Lower leg skin (tissue), 4 donors: Measurements from ENCODE around the gene ALPL. TPM values are rescaled to one million over a fixed set of nuclear protein-coding genes. Genes with fewer than 3 reads are reported as not detected.

Source experiments
- DNase-seq, 2 donors: peaks; one replicate each; pipeline ENCODE4 v3.0.0-alpha.2; 2019; ENCODE audit warnings: low spot score in 2 of 2
- H3K4me3 ChIP-seq: fragments of 200-600 bp; sonication (generic); 2 replicates; pipeline ENCODE4 v1.5.1; 2017; ENCODE audit warnings: mild to moderate bottlenecking, low read depth; ENCODE audit not compliant: poor library complexity, severe bottlenecking
- POLR2A ChIP-seq, 2 donors: fragments of 450-650 bp; IDR thresholded peaks; one replicate each; pipeline ENCODE4 v1.6.1; 2016 to 2017; ENCODE audit warnings: antibody characterized with exemption in 2 of 2, mild to moderate bottlenecking in 1 of 2, moderate library complexity in 1 of 2
- WGBS, 2 donors: methylation state at CpG; one replicate each; pipeline ENCODE4 v1.1.5; 2018; 5-methylcytosine and 5-hydroxymethylcytosine counted together
- intact Hi-C: fragments of 100-400 bp; cut with DNase I; formaldehyde crosslinking; loops from one replicate; pipeline ENCODE4 v1.15.0; 2023; ENCODE audit warnings: low total_unique reads
- total RNA-seq, 4 donors: library from RNA; depleted of rRNA; stranded (reverse); fragments of >200 nt; gene quantifications; one replicate each; pipeline ENCODE4 v1.1.0, GENCODE V29; 2016
- TF ChIP-seq, protein P1 (sequence below), 3 donors: fragments of 450-650 bp; IDR thresholded peaks; one replicate each; pipeline ENCODE4 v1.5.1; 2016; ENCODE audit warnings: antibody characterized with exemption in 3 of 3, mild to moderate bottlenecking in 3 of 3, moderate library complexity in 2 of 3

The ALPL gene
- total RNA-seq, 4 donors from 2014 or later = 1.3 to 7.7 (median 2.2) TPM

- no peak overlapping the region for H3K4me3 ChIP-seq
- DNase-seq = no peak
- WGBS, 2 donors = 89% methylated on average over 5 of the region's 5 CpGs
- intact Hi-C loops = no loop called here
- TF ChIP-seq POLR2A (IDR thresholded peaks at IDR 0.05) = no peak
- TF ChIP-seq, protein P1, sequence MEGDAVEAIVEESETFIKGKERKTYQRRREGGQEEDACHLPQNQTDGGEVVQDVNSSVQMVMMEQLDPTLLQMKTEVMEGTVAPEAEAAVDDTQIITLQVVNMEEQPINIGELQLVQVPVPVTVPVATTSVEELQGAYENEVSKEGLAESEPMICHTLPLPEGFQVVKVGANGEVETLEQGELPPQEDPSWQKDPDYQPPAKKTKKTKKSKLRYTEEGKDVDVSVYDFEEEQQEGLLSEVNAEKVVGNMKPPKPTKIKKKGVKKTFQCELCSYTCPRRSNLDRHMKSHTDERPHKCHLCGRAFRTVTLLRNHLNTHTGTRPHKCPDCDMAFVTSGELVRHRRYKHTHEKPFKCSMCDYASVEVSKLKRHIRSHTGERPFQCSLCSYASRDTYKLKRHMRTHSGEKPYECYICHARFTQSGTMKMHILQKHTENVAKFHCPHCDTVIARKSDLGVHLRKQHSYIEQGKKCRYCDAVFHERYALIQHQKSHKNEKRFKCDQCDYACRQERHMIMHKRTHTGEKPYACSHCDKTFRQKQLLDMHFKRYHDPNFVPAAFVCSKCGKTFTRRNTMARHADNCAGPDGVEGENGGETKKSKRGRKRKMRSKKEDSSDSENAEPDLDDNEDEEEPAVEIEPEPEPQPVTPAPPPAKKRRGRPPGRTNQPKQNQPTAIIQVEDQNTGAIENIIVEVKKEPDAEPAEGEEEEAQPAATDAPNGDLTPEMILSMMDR (IDR thresholded peaks at IDR 0.05) = no peak
Observed at GRCh38 chr1:21524220-21524619, 15.0 kb downstream of the ALPL start.

DNA sequence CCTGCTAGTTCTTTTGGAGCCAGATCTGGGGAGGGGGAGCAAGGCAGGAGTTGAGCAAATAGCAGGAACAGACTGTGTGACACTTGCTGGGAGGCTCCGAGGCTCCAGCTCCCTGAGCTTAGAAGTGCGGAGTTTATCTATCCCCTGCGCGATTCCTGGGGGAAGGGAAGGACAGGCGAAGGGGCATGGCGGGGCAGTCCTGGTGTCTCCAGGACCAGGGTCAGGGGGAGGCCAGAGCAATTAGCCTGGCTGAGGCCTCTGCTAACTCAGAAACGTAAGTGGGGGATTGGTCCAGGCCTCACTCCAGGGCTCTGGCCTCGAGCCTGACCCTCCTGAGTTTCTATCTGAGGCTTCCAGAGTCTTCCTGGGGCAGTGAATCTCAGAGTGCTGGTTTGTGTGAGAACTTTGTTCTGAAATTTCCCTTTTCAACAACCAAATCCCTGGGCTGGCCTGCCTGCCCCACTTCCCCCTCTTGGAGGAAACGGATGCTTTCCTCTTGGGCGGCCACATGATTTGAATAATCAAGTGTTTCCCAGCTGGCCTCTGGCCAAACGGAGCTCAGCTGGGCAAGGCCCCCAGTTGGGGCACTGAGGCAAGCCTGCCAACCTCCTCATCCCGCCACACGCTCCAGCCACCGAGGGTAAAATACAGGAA, 15.6 kb downstream of the ALPL start:
- DNase-seq = no peak
- intact Hi-C loops = no loop called here
- 66 to 69% methylated on average over 14 of the region's 14 CpGs for WGBS, 2 donors
- no peak overlapping the region for H3K4me3 ChIP-seq
- TF ChIP-seq POLR2A (IDR thresholded peaks at IDR 0.05) = no peak
- TF ChIP-seq, protein P1 (IDR thresholded peaks at IDR 0.05) = no peak

DNA sequence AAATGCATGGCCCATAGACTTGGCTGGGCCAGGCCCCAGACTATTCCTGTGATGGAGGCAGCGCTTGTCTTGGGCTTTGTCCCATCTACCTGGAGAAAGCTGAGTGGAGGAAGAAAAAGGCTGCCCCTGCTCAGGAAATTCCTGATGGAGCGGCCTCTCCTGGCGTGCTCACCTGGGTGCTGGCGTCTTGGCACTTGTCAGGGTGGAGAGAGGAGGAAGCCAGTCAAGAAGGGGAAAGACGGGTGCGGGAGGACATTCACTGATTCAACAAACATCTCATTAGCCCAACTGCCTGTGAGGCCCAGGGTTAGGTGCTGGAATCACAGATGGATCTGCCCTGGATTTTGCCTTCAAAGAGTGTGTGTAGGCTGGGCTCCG, 16.1 kb downstream of the ALPL start:
- WGBS, 2 donors = 80 to 88% methylated on average over 7 of the region's 7 CpGs
- intact Hi-C loops = no loop called here
- H3K4me3 ChIP-seq = no peak overlapping the region
- no peak for DNase-seq
- TF ChIP-seq, protein P1 (IDR thresholded peaks at IDR 0.05) = no peak
- TF ChIP-seq POLR2A (IDR thresholded peaks at IDR 0.05) = no peak

- intact Hi-C loops = no loop called here
- 79 to 95% methylated on average over 1 of the region's 1 CpG for WGBS, 2 donors
- no peak overlapping the region for H3K4me3 ChIP-seq
- no peak for DNase-seq
- no peak for TF ChIP-seq POLR2A (IDR thresholded peaks at IDR 0.05)
Observed at GRCh38 chr1:21526441-21526840, 17.2 kb downstream of the ALPL start.

- no peak for DNase-seq
- intact Hi-C loops = no loop called here
- TF ChIP-seq, protein P1 (IDR thresholded peaks at IDR 0.05) = no peak
- TF ChIP-seq POLR2A (IDR thresholded peaks at IDR 0.05) = no peak
- 79 to 82% methylated on average over 7 of the region's 7 CpGs for WGBS, 2 donors
- H3K4me3 ChIP-seq = no peak overlapping the region
Observed at GRCh38 chr1:21530368-21531016, 21.3 kb downstream of the ALPL start.

DNA sequence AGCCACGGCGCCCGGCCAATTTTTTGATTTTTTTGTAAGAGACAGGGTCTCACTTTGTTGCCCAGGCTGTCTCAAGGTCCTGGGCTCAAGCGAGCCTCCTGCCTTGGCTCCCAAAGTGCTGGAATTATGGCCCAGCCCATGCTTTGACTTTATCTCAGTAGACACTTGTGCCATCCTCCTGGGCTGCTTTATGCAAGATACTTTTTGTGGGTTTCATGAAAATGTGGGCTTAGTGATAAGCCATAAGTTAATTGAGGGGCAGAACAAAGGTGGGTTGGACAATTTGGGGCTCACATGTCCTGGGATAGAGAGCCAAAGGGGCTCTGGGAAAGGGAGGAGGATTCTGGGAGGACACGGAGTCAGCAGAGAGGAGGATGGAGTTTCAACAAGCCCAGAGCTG, 22.0 kb downstream of the ALPL start:
- DNase-seq = no peak
- 93 to 95% methylated on average over 5 of the region's 5 CpGs for WGBS, 2 donors
- intact Hi-C loops = no loop called here
- TF ChIP-seq, protein P1 (IDR thresholded peaks at IDR 0.05) = no peak
- TF ChIP-seq POLR2A (IDR thresholded peaks at IDR 0.05) = no peak
- H3K4me3 ChIP-seq = no peak overlapping the region
